G401.6 (cell line): Measurements from ENCODE around the gene PIK3R6.
"Not testable (repeated sequence)": the region's sequence is repeated elsewhere in the genome, so short reads cannot be mapped to it uniquely, and the experiment has no call there.

ENCODE experiments used
- FAIRE-seq: peaks from 2 replicates; lab custom pipeline; 2012; peaks lifted over from hg19 to GRCh38; lab: Jason Lieb, UNC

PIK3R6 gene

DNA sequence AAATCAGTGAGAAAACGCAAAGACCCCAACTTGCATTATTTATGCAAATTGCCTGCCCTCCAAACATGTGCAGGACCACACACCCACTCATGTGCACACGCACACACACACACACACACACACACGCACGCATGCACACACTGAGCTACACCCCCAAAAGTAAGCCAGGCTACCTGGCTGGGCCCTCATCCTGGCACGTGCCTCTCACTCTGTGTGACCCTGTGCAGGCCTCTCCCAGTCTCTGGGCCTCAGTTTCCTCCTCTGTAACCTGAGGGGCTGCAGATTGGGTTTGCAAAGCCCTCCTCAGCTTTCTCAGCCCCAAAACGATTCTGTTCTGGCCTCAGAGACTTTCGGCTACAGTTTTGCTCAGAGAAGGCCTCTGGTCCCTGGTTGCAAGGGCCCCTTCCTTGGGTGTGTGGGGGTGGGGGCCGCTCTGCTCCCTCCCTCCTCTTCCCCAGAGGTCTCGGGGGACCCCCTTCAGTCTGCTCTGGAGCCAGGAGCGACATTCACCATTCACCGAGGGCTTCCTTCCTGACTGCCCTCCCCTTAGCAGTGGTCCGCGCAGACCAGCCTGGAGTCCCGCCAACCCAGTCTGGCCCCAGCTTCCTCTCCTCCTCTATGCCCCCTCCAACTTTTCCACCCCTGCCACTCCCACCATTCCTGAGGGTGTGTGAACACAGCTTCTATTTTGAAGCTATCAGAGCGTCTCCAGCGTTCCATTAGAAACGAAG, 5.4 kb upstream of the PIK3R6 start:
- no peak for FAIRE-seq

DNA sequence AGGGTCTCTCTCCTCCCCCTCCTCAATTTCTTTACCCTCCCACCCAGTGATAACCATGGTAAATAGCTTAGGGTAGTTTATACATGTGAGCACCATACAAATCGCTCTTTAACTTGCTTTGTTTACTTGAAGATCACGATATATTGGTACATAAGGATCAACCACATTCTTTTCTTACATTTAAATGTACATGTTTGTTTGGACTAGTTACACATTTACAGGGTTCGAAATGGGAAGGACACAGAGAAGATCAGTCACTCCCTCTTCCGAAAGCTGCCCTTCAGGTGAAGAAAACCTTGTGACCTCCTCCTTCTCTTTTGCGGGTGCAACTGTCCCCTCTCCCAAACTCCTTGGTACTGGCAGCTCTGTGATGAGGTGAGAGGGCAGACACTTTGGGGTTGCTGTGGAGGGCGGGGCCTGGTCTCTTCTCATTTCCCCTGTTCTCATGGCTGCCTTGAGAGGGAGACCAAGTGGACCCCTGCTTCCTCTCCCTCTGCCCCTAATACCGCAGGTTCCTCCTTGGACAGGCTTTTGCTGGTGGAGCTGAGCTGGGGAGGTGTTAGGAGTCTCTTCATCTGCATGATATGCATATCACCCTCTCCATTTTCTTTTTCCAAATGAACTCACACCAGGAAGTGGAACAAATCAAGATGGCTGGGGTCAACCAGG, 4.7 kb upstream of the PIK3R6 start:
- FAIRE-seq = no peak

DNA sequence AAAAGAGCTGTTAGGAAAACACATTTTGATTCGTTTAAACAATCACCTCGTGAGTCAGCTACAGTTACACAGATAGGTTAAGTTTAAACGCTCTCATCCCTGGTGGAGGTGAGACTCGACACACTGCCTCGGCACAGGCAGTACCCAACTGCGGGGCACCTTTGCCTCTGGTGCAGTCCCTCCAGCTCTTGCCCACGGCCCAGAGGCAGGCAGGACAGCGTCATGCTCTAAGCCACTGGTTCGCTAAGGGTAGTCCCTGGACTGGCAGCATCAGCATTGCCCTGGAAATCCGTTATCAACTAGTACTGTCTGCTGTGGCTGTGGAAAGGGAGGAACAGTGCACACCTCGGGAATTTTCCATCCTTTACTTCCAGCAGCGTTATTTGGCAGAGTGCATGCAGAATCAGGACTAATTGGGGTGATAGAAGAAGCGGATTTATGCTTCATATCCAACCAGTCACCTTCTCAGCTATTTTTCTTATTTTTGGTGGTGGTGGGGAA, 3.7 kb upstream of the PIK3R6 start:
- no peak for FAIRE-seq

DNA sequence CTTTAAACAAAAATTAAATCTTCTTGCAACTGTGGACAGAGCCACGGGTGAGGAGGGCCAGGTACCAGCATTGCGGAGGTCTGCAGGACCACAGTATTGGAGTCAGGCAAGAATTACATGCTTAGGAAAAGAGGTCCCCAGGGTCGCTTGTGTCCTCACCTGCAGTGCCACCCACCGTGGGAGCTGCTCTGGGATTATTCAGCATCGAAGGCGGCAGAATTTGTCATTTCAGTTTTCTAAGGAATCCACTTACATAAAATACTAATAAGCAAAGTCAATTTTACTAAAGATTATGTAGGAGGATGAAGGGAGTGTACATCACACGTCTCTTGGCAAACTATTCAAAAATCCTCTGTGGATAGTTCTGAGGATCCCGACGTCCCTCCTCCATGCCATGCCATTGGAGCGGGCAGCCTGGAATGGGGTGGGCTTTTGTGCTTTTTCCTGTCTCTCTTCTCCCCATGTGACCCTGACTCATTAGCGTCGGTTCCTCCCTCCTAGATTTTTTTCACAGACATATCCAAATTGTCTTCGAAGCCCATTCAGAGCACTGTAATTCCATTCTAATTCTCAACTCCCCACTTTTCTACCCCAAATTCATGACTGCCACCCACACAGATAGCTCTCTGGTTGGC, 3.0 kb upstream of the PIK3R6 start:
- no peak for FAIRE-seq

DNA sequence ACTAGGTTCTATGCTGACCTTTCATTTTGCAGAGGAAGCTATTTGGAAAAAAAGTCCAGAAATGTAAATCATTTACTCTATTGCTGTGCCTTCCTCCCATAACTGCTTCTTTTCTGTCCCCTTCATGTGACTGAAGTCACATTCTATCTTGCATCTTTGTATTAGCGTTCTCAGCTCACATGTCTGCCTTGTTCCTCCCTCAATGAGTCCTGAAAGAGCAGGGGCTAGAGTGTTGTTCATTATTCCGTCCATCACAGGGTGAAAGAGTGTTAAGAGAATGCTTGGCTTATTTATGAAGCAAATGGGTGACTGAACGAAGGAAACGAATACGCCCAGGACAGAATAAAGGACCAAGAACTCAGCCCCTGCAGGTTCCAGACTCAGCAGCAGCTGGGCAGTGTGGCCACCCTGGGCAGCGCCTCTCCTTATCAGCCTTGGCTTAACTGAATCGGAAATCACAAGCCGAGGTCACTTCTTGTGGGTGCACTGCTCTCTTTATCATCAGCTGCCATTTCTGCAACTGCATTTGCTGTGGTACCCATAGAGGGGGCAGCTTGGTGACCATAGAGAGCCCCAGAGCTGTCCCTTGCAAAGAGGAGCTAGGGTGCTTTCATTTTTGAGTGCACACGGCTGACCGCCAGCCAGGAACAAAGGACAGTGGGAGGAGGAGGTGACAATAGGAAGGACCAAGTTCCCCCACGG, 1.8 kb upstream of the PIK3R6 start:
- FAIRE-seq = no peak

DNA sequence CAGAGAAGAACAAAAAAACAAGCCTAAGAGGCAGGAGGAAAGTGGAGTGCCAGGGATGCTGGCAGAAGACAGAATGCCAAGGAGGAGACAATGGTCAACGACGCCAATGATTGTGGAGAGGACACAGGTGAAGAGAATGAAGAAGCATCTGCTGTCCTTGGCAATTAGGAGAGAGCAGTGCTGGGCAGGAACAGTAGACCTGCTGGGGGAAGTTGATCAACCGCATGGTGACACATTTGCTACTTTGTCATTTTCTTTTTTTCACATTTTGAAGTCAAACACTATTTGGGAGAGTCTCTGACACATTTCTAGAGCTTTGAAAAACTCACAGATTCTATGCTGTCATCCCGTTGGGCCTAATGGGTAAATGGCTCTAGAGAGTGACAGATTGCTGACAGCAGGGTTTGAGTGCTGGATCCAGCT, 1.1 kb upstream of the PIK3R6 start:
- FAIRE-seq = no peak

DNA sequence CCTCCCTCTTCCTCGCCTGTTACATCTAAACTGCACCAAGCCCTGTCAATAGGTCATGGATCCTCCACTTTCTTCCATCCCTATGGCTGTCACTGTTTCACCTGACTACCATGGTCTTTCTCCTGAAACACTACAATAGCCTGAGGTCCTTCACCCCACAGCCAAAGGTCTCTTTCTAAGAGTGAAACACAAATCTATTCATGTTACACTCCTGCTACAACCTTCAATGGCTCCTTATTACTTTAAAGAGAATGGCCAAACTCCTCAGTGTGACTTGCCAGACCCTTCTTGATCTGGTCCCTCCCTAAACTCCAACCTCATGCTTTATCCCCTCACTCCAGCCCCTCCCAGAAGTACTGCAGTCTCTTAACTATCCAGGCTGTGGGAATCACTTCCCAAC, 618 bp upstream of the PIK3R6 start:
- FAIRE-seq = no peak

DNA sequence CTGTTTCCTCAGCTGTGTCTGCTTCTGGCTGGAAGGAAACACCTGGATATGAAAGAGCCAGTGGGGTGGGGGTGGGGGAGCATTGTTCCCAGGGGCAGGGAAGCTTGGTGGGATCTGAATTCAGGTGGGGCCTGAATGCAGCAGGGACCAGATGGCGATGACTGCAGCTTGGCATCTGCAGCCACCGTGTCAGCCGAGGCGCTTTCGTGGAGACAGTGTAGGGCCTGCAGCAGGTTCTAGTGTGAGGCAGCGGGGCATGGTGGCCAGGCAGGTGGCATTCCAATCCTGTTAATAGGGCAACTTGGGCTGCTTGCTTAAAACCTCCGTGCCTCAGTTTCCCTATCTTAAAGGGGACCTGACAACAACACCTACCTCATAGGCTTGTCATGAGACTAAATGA, 1.7 kb downstream of the PIK3R6 start:
- FAIRE-seq = no peak

DNA sequence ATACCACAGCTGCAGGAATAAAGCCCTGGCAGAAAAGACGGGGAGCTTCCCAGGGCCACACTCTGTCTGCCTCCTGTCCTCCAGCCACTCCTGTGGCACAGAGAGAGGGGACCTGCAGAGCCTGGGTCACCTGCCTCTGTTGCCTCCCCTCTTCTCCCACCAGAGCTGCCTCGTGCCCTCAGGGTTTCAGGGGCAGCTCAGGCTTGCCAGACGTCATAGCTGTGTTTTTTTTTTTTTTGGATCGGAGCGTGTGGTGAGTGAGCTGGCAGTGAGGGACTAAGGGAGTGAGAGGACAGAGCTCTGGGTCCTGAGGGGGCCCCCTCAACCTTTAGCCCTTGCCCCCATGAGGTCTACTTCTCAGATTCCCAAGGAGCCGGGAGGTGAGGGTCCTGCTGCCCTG, 2.1 kb downstream of the PIK3R6 start:
- FAIRE-seq = no peak

DNA sequence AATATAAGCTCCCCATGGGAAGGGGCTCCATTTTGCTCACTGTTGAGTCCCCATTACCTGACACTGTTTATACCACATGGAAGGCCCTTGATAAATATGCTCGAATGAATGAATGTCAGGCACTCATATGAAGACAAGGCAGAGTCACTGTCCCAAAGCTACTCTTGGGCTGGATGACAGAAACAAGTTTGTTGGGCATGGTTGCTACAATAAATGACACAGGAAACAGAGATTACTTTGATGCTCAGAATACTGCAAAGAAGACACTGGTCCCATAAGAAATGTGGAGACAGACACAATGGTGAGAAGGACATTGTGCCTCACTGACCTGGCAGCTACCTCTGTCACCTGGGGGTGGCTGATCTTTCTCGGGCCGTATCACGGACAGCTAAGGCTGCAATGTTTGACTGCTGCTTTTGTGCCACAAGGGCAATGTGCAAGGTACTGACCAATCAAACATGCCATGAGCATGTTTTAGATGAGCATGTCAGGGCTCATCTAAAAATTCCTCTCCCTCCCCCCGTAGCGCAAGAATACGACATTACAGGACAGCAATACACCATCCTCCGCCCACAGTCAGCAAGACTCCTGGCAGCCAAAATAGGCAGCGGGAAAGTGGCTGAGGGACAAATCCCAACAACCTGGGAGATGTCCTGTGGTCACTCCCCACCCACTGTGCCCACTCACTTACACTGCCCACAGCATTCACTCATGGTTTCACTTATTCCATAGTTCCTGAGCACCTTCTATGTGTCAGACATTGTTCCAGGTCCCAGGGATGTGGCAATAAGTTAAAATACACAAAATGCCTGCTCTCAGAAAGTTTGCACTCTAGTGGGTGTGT, 5.0 kb downstream of the PIK3R6 start:
- no peak for FAIRE-seq

DNA sequence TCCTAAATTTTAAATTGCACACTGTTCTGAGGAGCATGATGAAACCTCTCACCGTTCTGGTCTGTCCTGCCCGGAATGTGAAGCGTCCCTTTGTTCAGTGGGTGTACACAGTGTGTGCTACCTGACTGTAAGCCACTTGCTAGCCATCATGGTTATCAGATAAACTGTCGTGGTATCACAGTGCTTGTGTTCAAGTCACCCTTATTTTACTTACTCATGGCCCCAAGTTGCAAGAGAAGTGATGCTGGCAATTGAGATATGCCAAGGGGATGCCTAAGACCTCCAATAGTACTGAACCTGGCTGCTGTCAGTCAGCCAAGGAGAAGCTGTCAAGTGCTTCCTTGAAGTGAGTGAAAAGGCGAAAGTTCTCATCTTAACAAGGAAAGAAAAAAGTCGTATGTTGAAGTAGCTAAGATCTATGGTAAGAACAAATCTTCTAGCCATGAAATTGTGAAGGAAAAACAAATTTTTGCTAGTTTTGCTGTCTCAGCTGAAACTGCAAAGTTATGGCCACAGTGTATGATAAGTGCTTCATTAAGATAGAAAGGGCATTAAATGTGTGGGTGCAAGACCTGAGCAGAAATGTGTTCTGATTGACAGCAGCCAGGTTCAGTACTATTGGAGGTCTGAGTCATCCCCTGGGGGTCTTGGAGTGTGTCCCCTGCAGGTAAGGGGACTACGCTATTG, 5.8 kb downstream of the PIK3R6 start:
- no peak for FAIRE-seq

DNA sequence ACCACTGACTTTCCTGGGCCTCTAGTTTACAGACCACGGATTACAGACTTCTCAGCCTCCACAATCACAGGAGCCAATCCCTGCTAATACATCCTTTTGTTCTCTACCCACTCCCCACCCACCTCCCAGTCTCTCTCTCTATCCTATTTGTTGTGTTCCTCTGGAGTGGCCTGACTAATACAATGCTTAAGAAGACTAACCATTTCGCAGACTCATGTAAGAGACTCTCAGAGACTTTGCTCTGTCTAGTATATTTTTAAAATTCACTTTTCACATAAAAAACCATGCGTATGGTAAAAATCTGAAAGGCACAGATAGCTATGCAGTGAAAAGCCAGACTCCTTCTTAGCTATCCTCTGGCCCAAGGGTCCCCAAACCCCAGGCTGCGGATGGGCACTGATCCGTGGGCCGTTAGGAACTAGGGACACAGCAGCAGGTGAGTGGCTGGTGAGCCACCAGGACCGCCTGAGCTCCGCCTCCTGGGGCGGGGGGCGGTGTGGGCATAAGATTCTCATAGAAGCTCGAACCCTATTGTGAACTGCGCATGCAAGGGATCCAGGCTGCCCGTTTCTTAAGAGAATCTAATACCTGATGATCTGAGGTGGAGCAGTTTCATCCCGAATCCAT, 7.6 kb downstream of the PIK3R6 start:
- no peak for FAIRE-seq

DNA sequence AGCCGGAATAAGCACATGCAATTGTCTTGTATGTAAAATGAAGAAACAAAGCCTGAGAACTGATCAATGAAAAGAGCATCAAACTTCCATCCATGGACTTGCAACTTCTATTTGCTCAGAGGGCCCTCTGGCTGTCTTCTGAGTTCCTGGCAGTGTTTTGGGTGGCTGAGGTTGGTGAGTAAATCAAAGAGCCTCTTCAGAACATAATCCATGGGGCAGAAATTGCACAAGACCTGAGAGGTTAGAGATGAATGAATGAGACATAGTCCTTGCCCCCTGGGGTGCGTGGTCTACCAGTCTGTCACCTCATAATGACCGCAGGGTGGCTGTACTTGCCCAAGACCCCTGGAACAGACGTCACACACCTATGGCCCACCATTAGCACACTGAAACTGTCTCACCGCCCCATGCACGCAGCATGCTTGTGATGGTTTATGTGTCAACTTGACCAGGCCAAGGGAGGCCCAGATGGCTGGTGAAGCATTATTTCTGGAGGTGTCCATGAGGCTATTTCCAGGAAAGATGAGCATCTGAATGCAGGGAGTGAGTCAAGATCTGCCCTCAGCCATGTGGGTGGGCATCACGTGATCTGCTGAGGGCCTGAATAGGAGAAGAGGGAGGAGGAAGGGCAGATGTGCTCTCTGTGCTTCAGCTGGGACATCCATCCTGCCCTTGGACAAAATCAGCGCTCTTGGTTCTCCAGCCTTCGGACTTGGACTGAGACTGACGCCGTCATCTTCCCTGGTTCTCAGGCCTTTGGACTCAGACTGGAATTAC, 8.3 kb downstream of the PIK3R6 start:
- FAIRE-seq = no peak

DNA sequence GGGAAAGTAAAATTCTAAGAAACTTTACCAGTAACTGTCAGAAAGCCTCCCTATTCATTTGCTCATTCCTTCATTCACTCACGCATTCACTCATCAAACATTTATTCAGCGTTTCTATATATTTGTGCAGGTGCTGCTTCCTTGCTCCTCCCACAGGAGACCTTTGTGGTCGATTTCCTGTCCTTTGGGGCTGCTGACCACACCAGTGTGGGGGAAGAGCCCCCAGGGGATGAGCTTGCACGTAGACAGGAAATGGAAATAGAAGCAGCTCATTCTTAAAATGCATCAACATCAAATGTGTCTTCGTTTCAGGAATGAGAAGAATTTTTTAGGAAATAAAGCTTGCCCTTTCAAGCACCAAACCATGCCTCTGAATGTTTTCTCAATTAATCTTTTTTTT, 9.6 kb downstream of the PIK3R6 start:
- FAIRE-seq = no peak

DNA sequence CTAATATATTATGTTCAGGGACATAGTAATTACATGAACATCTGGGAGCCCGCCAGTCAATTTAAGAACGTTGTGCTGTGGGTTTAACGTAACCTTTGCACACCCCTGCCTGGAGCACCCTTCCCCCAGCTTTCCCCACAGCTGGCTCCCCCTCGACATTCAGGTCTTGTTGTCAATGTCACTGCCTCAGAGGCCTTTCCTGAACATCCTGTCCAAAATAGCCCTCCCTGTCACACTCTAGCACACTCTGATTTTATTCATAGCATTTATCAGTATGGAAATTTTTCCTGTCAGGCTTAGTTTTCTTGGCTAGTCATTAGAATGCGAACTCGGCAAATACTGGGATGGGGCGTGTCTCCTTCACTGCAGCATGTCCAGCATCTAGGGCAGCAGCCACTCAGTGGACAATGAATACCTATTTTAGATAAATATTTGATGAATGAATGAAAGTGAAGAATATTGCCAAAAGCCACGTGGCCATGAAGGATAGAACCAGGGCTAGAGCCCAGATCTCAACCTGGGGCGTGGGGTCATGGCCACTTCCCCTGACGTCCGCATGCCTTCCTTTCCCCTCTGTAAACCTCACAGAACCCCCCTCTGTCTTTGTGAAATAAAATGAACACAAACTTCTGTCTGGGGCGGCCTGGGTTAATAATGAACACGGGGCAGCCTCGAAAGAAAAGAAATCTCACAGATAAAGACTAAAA, 10.5 kb downstream of the PIK3R6 start:
- FAIRE-seq = no peak

DNA sequence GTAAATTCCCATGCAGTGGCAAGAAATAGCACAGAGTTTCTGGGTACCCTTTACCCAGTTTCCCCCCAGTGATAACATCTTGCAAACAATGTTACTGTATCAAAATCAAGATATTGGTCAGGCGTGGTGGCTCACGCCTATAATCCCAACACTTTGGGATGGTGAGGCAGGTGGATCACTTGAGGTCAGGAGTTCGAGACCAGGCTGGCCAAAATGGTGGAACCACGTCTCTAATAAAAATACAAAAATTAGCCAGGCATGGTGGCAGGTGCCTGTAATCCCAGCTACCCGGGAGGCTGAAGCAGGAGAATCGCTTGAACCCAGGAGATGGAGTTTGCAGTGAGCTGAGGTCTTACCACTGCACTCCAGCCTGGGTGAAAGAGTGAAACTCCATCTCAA, 11.3 kb downstream of the PIK3R6 start:
- not testable (repeated sequence) for FAIRE-seq

DNA sequence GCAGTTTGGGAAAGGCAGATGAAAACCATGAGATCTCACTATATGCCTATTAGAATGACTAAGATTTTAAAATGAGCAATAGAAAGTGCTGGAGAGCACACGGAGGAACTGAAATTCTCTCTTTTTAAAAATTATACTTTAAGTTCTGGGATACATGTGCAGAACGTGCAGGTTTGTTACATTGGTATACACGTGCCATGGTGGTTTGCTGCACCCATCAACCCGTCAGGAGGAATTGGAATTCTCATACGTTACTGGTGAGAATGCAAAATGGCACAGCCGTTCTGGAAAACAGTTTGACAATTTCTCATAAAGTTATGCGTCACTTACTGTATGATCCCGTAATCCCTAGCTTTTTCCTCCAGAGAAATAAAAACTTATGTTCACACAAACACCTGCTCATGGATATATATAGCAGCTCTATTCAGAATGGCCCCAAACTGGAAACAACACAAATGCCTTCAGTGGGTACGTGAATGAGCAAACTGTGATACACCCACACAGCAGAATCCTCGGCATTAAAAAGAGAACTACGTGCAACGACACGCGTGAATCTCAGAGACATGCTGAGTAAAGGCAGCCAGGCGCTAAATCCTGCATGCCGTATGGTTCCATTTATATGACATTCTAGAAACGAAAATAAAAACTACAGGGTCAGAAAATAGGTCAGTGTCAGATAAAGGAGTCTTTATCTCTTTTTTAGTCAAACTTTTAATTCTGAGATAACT, 11.8 kb downstream of the PIK3R6 start:
- FAIRE-seq = no peak

DNA sequence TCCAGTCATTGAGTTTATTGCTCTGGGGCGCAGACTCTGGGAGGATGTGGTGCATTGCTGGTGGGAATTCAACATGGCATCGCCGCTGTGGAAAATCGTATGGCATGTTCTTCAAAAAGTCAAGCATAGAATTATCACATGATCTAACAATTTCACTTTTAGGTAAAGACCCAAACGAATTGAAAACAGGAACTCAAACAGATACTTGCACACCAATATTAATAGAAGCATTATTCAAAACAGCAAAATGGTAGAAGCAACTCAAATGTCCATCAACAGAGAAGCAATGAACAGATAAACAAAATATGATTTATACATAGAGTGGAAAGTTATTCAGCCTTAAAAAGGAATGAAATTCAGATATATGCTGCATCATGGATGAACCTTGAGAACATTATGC, 15.9 kb downstream of the PIK3R6 start:
- no peak for FAIRE-seq
